Testis (tissue), 2 donors: ENCODE data around the gene FAM184A.

Experiments
- POLR2A ChIP-seq: fragments of 450-650 bp; IDR thresholded peaks from one replicate; pipeline ENCODE4 v1.6.1; 2017; ENCODE audit warnings: antibody characterized with exemption, mild to moderate bottlenecking, moderate library complexity
- TF ChIP-seq, protein P1 (sequence below), 3 experiments: fragments of 450-650 bp in 2 of 3; fragments of 200-600 bp in 1 of 3; sonication (generic) in 1 of 3; IDR thresholded peaks; one replicate each; pipeline ENCODE4 v1.5.1; 2016 to 2019; ENCODE audit warnings: antibody characterized with exemption in 3 of 3, mild to moderate bottlenecking in 2 of 3, moderate library complexity in 1 of 3

DNA sequence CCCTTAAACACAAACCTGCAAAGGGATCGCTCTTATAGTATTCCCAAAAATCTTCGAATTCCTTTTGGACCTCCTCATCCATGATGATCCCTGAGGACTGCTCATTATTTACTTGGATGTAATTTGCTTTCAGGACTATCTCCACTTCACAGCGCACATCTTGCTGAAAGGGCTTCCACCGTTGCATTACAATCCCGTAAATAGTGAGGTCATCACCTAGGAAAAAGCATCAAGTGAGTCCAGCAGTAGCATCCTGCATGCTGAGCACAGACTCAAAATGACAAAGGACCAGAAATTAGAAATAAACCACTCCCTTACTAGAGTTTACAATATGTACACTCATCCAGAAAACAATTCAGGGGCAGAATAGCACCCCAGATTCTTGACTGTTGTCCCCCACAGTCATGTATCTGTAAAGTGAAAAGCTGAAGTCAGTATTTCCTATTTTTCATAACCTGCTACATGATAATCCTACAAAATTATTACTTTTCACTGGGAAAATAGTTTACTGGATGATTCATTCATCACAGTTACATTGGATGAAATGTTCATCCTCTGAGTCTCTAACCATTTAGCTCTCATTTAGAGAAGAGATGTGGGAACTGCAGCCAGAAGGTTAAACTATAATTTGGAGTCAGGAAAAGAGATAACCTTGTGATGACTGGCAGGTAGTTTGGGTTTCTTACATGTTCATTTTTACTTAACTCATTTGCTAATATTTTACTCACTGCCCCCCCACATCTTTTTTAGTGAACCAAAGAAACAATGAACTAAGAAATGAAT lies 160.7 kb downstream of the FAM184A start:
- TF ChIP-seq, protein P1, sequence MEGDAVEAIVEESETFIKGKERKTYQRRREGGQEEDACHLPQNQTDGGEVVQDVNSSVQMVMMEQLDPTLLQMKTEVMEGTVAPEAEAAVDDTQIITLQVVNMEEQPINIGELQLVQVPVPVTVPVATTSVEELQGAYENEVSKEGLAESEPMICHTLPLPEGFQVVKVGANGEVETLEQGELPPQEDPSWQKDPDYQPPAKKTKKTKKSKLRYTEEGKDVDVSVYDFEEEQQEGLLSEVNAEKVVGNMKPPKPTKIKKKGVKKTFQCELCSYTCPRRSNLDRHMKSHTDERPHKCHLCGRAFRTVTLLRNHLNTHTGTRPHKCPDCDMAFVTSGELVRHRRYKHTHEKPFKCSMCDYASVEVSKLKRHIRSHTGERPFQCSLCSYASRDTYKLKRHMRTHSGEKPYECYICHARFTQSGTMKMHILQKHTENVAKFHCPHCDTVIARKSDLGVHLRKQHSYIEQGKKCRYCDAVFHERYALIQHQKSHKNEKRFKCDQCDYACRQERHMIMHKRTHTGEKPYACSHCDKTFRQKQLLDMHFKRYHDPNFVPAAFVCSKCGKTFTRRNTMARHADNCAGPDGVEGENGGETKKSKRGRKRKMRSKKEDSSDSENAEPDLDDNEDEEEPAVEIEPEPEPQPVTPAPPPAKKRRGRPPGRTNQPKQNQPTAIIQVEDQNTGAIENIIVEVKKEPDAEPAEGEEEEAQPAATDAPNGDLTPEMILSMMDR (IDR thresholded peaks at IDR 0.05): no peak
- TF ChIP-seq POLR2A: no peak
